Ishikawa (cell line): ENCODE data around the gene ADAMTS12.

Source experiments
- CEBPB ChIP-seq: IDR thresholded peaks from 2 replicates; pipeline ENCODE4 v1.6.1; 2012
- CREB1 ChIP-seq: IDR thresholded peaks from 2 replicates; pipeline ENCODE4 v1.6.1; 2012; ENCODE audit warnings: low read depth
- EGR1 ChIP-seq: IDR thresholded peaks from 2 replicates; pipeline ENCODE4 v1.6.1; 2012
- EP300 ChIP-seq: IDR thresholded peaks from 2 replicates; pipeline ENCODE4 v1.6.1; 2012; ENCODE audit warnings: borderline replicate concordance
- FOXM1 ChIP-seq: IDR thresholded peaks from 2 replicates; pipeline ENCODE4 v1.6.1; 2012; ENCODE audit warnings: low read depth, borderline replicate concordance
- MAX ChIP-seq: IDR thresholded peaks from 2 replicates; pipeline ENCODE4 v1.6.1; 2012
- NFIC ChIP-seq: IDR thresholded peaks from 2 replicates; pipeline ENCODE4 v1.6.1; 2012
- RAD21 ChIP-seq: IDR thresholded peaks from 2 replicates; pipeline ENCODE4 v1.6.1; 2012; ENCODE audit warnings: low read depth
- TAF1 ChIP-seq: IDR thresholded peaks from 2 replicates; pipeline ENCODE4 v1.6.1; 2012; ENCODE audit warnings: low read depth, mild to moderate bottlenecking
- TCF12 ChIP-seq: IDR thresholded peaks from 2 replicates; pipeline ENCODE4 v1.6.1; 2012; ENCODE audit warnings: low read depth
- TEAD4 ChIP-seq: IDR thresholded peaks from 2 replicates; pipeline ENCODE4 v1.6.1; 2012
- USF1 ChIP-seq: IDR thresholded peaks from 2 replicates; pipeline ENCODE4 v1.6.1; 2012
- YY1 ChIP-seq: IDR thresholded peaks from 2 replicates; pipeline ENCODE4 v1.6.1; 2012; ENCODE audit warnings: low read depth
- ZBTB7A ChIP-seq: IDR thresholded peaks from 2 replicates; pipeline ENCODE4 v1.6.1; 2012; ENCODE audit warnings: low read depth
- TF ChIP-seq, protein P1 (sequence below): IDR thresholded peaks from 2 replicates; pipeline ENCODE4 v1.6.1; 2012; ENCODE audit warnings: low read depth, mild to moderate bottlenecking

The ADAMTS12 gene

GRCh38 chr5:33852319-33852718, 39.5 kb downstream of the ADAMTS12 start:
- no peak for TF ChIP-seq CEBPB
- TF ChIP-seq YY1 = no peak
- no peak for TF ChIP-seq TCF12
- no peak for TF ChIP-seq TEAD4
- TF ChIP-seq CREB1 = no peak
- TF ChIP-seq EP300 = no peak
- TF ChIP-seq, protein P1, sequence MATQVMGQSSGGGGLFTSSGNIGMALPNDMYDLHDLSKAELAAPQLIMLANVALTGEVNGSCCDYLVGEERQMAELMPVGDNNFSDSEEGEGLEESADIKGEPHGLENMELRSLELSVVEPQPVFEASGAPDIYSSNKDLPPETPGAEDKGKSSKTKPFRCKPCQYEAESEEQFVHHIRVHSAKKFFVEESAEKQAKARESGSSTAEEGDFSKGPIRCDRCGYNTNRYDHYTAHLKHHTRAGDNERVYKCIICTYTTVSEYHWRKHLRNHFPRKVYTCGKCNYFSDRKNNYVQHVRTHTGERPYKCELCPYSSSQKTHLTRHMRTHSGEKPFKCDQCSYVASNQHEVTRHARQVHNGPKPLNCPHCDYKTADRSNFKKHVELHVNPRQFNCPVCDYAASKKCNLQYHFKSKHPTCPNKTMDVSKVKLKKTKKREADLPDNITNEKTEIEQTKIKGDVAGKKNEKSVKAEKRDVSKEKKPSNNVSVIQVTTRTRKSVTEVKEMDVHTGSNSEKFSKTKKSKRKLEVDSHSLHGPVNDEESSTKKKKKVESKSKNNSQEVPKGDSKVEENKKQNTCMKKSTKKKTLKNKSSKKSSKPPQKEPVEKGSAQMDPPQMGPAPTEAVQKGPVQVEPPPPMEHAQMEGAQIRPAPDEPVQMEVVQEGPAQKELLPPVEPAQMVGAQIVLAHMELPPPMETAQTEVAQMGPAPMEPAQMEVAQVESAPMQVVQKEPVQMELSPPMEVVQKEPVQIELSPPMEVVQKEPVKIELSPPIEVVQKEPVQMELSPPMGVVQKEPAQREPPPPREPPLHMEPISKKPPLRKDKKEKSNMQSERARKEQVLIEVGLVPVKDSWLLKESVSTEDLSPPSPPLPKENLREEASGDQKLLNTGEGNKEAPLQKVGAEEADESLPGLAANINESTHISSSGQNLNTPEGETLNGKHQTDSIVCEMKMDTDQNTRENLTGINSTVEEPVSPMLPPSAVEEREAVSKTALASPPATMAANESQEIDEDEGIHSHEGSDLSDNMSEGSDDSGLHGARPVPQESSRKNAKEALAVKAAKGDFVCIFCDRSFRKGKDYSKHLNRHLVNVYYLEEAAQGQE = no peak
- no peak for TF ChIP-seq NFIC
- no peak for TF ChIP-seq MAX
- TF ChIP-seq RAD21 = no peak
- TF ChIP-seq USF1 = no peak
- TF ChIP-seq EGR1 = no peak
- no peak for TF ChIP-seq FOXM1

DNA sequence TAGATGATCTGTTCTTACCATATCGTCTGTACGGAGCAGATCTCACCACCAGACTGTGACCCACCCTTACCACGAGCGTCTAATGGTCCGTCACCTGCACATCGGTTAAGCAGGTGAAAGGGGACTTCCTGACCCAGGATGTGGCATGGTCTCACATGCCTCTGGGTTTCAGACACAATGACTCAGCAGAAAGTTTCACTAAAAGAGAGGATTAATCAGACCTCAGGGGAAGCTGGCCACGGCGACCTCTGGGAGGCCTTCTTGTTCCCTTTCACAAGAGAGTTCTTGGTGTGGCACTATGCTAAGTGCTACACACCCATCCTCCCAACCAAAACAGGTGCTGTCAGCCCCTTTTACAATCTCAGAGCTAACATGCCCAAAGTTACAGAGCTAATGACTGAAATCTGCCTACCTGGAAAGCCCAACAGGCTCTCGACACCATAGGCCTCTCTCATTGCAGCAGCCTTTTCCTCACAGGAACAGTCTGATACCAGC, 41.6 kb downstream of the ADAMTS12 start:
- no peak for TF ChIP-seq ZBTB7A
- TF ChIP-seq YY1 = no peak
- TF ChIP-seq CREB1 = no peak
- TF ChIP-seq TCF12 = no peak
- TF ChIP-seq EGR1 = no peak
- TF ChIP-seq RAD21 = no peak
- TF ChIP-seq MAX = no peak
- TF ChIP-seq TAF1 = no peak
- no peak for TF ChIP-seq USF1
- no peak for TF ChIP-seq EP300
- no peak for TF ChIP-seq CEBPB
- no peak for TF ChIP-seq NFIC
- no peak for TF ChIP-seq TEAD4
- TF ChIP-seq, protein P1 = no peak
- TF ChIP-seq FOXM1 = no peak

GRCh38 chr5:33848554-33848953, 43.2 kb downstream of the ADAMTS12 start:
- TF ChIP-seq USF1 (no peak), CREB1 (no peak), MAX (no peak), RAD21 (no peak)
- TF ChIP-seq, protein P1 = no peak

DNA sequence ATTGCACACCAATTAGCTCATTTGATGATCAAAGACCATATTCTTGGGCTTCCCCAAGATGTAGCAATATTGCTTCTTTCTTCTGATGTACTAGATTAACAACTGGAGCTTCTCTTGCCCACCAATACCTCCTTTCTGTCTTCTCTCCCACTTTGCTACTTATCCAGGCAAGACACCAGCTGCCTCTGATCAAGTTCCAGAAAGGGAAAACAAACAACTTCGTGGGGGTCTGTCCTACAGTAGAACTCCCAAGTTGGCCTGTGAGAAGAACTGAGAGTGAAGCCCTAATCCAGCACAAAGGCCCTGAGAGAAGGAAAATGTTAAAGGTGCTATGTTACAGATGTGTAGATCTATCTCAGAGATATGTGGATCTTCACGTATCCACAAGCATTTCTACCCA, 44.9 kb downstream of the ADAMTS12 start:
- TF ChIP-seq NFIC = no peak
- TF ChIP-seq FOXM1 = no peak
- TF ChIP-seq, protein P1 = no peak
- TF ChIP-seq TAF1 = no peak
- no peak for TF ChIP-seq ZBTB7A
- no peak for TF ChIP-seq TCF12
- no peak for TF ChIP-seq YY1
- no peak for TF ChIP-seq EP300
- TF ChIP-seq MAX = no peak
- TF ChIP-seq CEBPB = no peak
- no peak for TF ChIP-seq CREB1
- no peak for TF ChIP-seq TEAD4
- TF ChIP-seq RAD21 = no peak
